ENCODE measurements around the gene ACTL10. TPM values are rescaled to one million over a fixed set of nuclear protein-coding genes. Genes with fewer than 3 reads are reported as not detected.

ACTL10 gene
- total and polyA plus RNA-seq, 2 of the 13 experiments (the other 11 are each of a cell fraction or from before 2014, with no cell fraction given): not detected

- TF ChIP-seq THAP9 (CRISPR knock-in tag; IDR thresholded peaks at IDR 0.05; ENCODE audit: borderline replicate concordance): no peak
- TF ChIP-seq ZNF496 (CRISPR knock-in tag; IDR thresholded peaks at IDR 0.05; ENCODE audit: insufficient replicate concordance): no peak
- no peak for TF ChIP-seq TIGD3 (CRISPR knock-in tag; IDR thresholded peaks at IDR 0.05; ENCODE audit: borderline replicate concordance)
- no peak for TF ChIP-seq ZNF501 (CRISPR knock-in tag; IDR thresholded peaks at IDR 0.05)
- 0 out of 2 replicates have a peak, but pooled peaks have one; percentile 31 for TF ChIP-seq ZNF639 (CRISPR knock-in tag; conservative IDR thresholded peaks at IDR 0.05)
- TF ChIP-seq TOPORS (CRISPR knock-in tag; IDR thresholded peaks at IDR 0.05): no peak
- peak; percentile 75 for TF ChIP-seq MED1 (CRISPR knock-in tag; IDR thresholded peaks at IDR 0.05)
- TF ChIP-seq REST (IDR thresholded peaks at IDR 0.05; ENCODE audit: borderline replicate concordance in 1 of 2, low read depth in 1 of 2, low read length in 2 of 2): no peak
- TF ChIP-seq ZNF652 (CRISPR knock-in tag; IDR thresholded peaks at IDR 0.05; ENCODE audit: borderline replicate concordance, low read depth): no peak
- no peak for TF ChIP-seq NFKB2 (CRISPR knock-in tag; IDR thresholded peaks at IDR 0.05; ENCODE audit: borderline replicate concordance)
- no peak for TF ChIP-seq ATF4 (CRISPR knock-in tag; IDR thresholded peaks at IDR 0.05)
- no peak for TF ChIP-seq ZNF3 (CRISPR knock-in tag; IDR thresholded peaks at IDR 0.05)
- no peak for TF ChIP-seq FOXM1 (CRISPR knock-in tag; IDR thresholded peaks at IDR 0.05)
- TF ChIP-seq ZNF430 (CRISPR knock-in tag; IDR thresholded peaks at IDR 0.05): peak; percentile 52; the same call in 1 of the 2 replicates
- TF ChIP-seq ATF7-NPFF (CRISPR knock-in tag; IDR thresholded peaks at IDR 0.05; ENCODE audit: low read depth): no peak
- no peak for TF ChIP-seq RNF219 (CRISPR knock-in tag; IDR thresholded peaks at IDR 0.05)
- TF ChIP-seq SP4 (CRISPR knock-in tag; IDR thresholded peaks at IDR 0.05): 0 out of 2 replicates have a peak, but pooled peaks have one; percentile 34
These were observed 22.2 kb downstream of the ACTL10 start (continued) for GRCh38 chr20:33688938-33689424.
